ENCODE data around the gene ARHGAP44. TPM values are rescaled to one million over a fixed set of nuclear protein-coding genes. Genes with fewer than 3 reads are reported as not detected.

ARHGAP44 gene
- total RNA-seq, 1 experiment from 2014 or later, result 0.40 TPM

- Histone ChIP-seq H3K4me2 (ENCODE audit: low read length) (no peak overlapping the region), H3K4me1 (ENCODE audit: insufficient read depth, low read length) (no peaks in the 10 kb centered on the region), H3F3A (ENCODE audit: low read length, unreplicated experiment) (no peaks in the 10 kb centered on the region), H3K9me2 (replicated peaks; ENCODE audit: low read length) (no peaks in the 10 kb centered on the region), H3K4me3 (ENCODE audit: low read length) (no peak overlapping the region), H3K27ac (ENCODE audit: low read length) (no peak overlapping the region), H3K79me2 (ENCODE audit: low read length) (no peaks in the 10 kb centered on the region), H3K27me3 (ENCODE audit: low read length) (peaks cover 24% of the 10 kb centered on the region), H3K9ac (ENCODE audit: low read length) (no peak overlapping the region), H4K20me1 (ENCODE audit: low read length) (no peaks in the 10 kb centered on the region), H3K9me3 (ENCODE audit: low read length) (peaks cover 6% of the 10 kb centered on the region; the same call in 1 of the 2 replicates), H2AFZ (ENCODE audit: low read length) (no peak overlapping the region), H3K36me3 (ENCODE audit: low read depth, low read length) (no peaks in the 10 kb centered on the region)
- no TSS peak for BruUV-seq (replicated peaks)
- DNase-seq (no peak), ATAC-seq (no peak)
- intact Hi-C loops (cut with micrococcal nuclease), result no loop called here
- POLR2A ChIA-PET (ENCODE audit: unreplicated experiment), result no interaction called here
- CTCF ChIA-PET, result no interaction called here
- no peak for TF ChIP-seq EZH2phosphoT487 (IDR thresholded peaks at IDR 0.05; ENCODE audit: borderline replicate concordance, low read length)
These were observed 32.5 kb upstream of the ARHGAP44 start for GRCh38 chr17:12756786-12757185.

GRCh38 chr17:12759090-12759489, 30.2 kb upstream of the ARHGAP44 start:
- no peaks in the 10 kb centered on the region for H3K4me1 ChIP-seq (ENCODE audit: insufficient read depth, low read length)
- H3K27me3 ChIP-seq (ENCODE audit: low read length), result 0 out of 2 replicates have a peak, but pooled peaks cover 5% of the 10 kb centered on the region
- H3K9me3 ChIP-seq (ENCODE audit: low read length), result peaks cover 6% of the 10 kb centered on the region; the same call in 1 of the 2 replicates
- H3K4me2 ChIP-seq (ENCODE audit: low read length), result no peak overlapping the region
- TF ChIP-seq CTCF (conservative IDR thresholded peaks at IDR 0.05; ENCODE audit: low read depth, low read length) (no peak), EZH2 (IDR thresholded peaks at IDR 0.05; ENCODE audit: low read length, unreplicated experiment) (no peak), EZH2phosphoT487 (IDR thresholded peaks at IDR 0.05; ENCODE audit: borderline replicate concordance, low read length) (no peak)
- H3K27ac ChIP-seq (ENCODE audit: low read length), result no peak overlapping the region
- DNase-seq (no peak), ATAC-seq (no peak)
- CTCF ChIA-PET, result no interaction called here
- no peaks in the 10 kb centered on the region for H3K9me2 ChIP-seq (replicated peaks; ENCODE audit: low read length)
- H3K9ac ChIP-seq (ENCODE audit: low read length), result no peak overlapping the region
- H3K79me2 ChIP-seq (ENCODE audit: low read length), result no peaks in the 10 kb centered on the region
- no peak overlapping the region for H3K4me3 ChIP-seq (ENCODE audit: low read length)
- POLR2A ChIA-PET (ENCODE audit: unreplicated experiment), result no interaction called here
- no peaks in the 10 kb centered on the region for H3F3A ChIP-seq (ENCODE audit: low read length, unreplicated experiment)
- H4K20me1 ChIP-seq (ENCODE audit: low read length), result no peaks in the 10 kb centered on the region
- H3K36me3 ChIP-seq (ENCODE audit: low read depth, low read length), result no peaks in the 10 kb centered on the region
- no peak overlapping the region for H2AFZ ChIP-seq (ENCODE audit: low read length)
- intact Hi-C loops (cut with micrococcal nuclease), result no loop called here
- no TSS peak for BruUV-seq (replicated peaks)

- no peak for ATAC-seq
- Histone ChIP-seq H4K20me1 (ENCODE audit: low read length) (no peaks in the 10 kb centered on the region), H3K79me2 (ENCODE audit: low read length) (no peaks in the 10 kb centered on the region), H3K27me3 (ENCODE audit: low read length) (peaks cover 15% of the 10 kb centered on the region; the same call in 1 of the 2 replicates), H3K4me2 (ENCODE audit: low read length) (no peak overlapping the region), H3K36me3 (ENCODE audit: low read depth, low read length) (no peaks in the 10 kb centered on the region), H3K9me2 (replicated peaks; ENCODE audit: low read length) (no peaks in the 10 kb centered on the region), H3F3A (ENCODE audit: low read length, unreplicated experiment) (no peaks in the 10 kb centered on the region), H3K9ac (ENCODE audit: low read length) (no peak overlapping the region), H3K4me3 (ENCODE audit: low read length) (no peak overlapping the region), H3K4me1 (ENCODE audit: insufficient read depth, low read length) (no peaks in the 10 kb centered on the region), H2AFZ (ENCODE audit: low read length) (no peak overlapping the region), H3K9me3 (ENCODE audit: low read length) (0 out of 2 replicates have a peak, but pooled peaks cover 3% of the 10 kb centered on the region), H3K27ac (ENCODE audit: low read length) (no peak overlapping the region)
- ChIA-PET CTCF (no interaction called here), POLR2A (ENCODE audit: unreplicated experiment) (no interaction called here)
- no TSS peak for BruUV-seq (replicated peaks)
- intact Hi-C loops (cut with micrococcal nuclease), result no loop called here
- peak; percentile 52 for DNase-seq
- no peak for TF ChIP-seq EZH2phosphoT487 (IDR thresholded peaks at IDR 0.05; ENCODE audit: borderline replicate concordance, low read length)
- TF ChIP-seq EZH2 (IDR thresholded peaks at IDR 0.05; ENCODE audit: low read length, unreplicated experiment), result no peak
- TF ChIP-seq CTCF (conservative IDR thresholded peaks at IDR 0.05; ENCODE audit: low read depth, low read length), result no peak
These were observed 23.8 kb upstream of the ARHGAP44 start for GRCh38 chr17:12765548-12765947.
